OCI-LY1 (cell line): ENCODE results near the gene TOMM40.

ENCODE experiments used
- EZH2 ChIP-seq: fragments of 200-600 bp; sonication (generic), shearing (Covaris generic); IDR thresholded peaks from 2 replicates; pipeline ENCODE4 v1.8.0; 2017; ENCODE audit warnings: borderline replicate concordance, mixed run types, mild to moderate bottlenecking, antibody characterized with exemption, low read length, moderate library complexity, mixed read lengths
- TF ChIP-seq, protein P1 (sequence below): fragments of 200-600 bp; sonication (generic), shearing (Covaris generic); IDR thresholded peaks from 2 replicates; pipeline ENCODE4 v1.5.1; 2017; ENCODE audit warnings: mild to moderate bottlenecking, antibody characterized with exemption, low read length, moderate library complexity, mixed read lengths

DNA sequence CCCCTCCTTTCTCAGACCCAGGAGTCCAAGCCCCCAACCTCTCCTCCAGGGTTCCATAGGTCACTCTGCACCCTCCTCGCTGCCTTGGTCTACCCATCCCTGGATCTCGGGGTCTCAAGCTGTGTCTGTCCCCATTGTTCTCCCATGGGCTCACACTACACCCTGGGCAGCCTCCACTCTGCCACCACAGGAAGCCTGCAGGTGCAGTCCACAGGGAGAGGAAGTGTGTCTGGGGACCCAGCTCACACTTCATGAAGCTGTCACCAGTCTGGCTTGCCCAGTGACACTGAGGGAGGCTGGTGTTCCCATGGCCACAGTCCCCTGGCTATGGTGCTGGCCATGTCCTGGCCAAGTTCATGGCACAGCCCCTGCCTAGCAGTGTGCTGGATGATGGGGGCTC is 39.6 kb upstream of the TOMM40 start:
- TF ChIP-seq, protein P1, sequence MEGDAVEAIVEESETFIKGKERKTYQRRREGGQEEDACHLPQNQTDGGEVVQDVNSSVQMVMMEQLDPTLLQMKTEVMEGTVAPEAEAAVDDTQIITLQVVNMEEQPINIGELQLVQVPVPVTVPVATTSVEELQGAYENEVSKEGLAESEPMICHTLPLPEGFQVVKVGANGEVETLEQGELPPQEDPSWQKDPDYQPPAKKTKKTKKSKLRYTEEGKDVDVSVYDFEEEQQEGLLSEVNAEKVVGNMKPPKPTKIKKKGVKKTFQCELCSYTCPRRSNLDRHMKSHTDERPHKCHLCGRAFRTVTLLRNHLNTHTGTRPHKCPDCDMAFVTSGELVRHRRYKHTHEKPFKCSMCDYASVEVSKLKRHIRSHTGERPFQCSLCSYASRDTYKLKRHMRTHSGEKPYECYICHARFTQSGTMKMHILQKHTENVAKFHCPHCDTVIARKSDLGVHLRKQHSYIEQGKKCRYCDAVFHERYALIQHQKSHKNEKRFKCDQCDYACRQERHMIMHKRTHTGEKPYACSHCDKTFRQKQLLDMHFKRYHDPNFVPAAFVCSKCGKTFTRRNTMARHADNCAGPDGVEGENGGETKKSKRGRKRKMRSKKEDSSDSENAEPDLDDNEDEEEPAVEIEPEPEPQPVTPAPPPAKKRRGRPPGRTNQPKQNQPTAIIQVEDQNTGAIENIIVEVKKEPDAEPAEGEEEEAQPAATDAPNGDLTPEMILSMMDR, result no peak
- no peak for TF ChIP-seq EZH2
